ENCODE data around the gene IMMP2L.

Gene IMMP2L

DNA sequence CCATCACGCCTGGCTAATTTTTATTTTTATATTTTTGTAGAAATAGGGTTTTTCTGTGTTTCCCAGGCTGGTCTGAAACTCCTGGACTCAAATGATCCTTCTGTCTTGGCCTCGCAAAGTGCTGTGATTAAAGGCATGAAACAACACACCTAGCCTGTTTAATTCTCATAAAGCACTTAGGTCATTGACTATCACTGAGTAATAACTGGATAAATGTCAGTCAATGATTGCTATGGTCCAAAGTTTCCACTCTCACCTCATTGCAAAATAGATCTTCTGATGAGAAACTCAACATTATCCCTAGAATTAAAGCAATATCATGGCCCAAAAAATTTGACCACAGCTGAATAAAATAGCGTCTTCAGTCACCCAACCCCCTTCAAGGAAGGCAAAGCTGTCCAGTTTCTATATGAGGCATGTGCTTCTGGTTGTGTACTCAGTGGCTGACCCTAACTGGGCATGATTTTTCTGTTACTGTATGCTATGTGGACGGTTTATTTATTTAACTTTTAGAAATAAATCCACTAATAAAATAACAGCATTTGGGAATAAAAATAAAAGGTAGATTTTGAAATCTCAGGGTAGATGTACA lies 557.9 kb downstream of the IMMP2L start:
- no peak for DNase-seq (ENCODE audit: low read depth, low spot score)

DNA sequence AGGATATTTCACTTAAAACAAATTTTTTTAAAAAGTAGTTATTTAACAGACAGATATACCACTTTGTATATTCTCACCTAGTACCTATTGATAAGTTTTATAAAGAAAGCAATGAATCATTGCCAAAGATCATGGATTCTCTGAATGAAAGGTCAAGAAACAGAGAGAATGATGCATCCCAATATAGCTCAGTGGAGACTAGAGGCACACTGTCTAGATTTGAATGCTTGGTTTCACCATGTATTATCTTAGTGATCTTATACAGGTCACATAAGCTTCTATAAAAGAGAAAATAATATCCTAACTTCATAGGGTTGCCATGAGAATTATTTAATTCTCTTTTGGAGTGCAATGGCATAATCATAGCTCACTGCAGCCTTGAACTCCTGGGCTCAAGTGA lies 558.4 kb downstream of the IMMP2L start:
- DNase-seq (ENCODE audit: low read depth, low spot score), result no peak

DNA sequence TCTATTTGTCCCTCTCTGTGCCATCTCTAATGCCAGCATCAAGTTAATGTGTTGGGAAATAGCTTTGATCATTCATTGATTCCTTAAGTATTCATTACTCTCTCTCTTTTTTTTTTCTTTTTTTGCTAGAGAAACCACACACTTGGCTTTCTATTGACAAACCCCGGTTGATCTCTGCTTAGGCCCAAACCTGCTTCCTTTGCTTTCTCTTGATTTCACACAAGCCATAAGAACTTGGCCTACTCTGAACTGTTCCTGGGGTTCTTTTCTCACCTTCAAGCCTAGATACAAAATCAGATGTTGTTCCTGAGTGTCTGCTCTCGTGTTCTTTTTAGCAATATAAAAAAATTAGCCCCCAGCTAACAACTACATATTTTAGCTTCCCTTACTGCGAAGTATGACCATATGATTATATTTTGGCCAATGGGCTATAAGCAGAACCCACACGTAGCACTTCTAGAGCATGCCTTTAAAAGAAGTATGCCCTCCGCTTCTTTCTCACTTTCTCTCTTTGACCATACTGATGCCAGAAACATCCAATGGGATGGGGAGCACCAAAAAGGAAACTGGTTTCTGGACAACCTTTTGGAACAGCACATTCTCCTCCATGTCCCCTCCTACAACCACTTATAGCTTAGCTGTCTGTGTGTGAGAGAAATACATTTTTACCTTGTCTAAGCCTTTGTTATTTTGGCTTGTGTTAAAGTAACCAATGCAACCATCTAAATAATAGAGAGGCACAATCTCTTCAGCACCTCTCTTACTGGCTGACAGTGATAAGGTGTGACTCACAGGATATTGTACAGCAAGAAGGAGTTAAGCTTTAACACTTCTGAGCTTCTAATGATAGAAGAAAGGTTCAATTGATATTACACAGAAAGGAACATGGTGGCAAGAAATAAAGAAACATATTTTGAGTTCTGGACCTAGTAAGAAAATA lies 568.0 kb downstream of the IMMP2L start:
- DNase-seq (ENCODE audit: low read depth, low spot score), result no peak

DNA sequence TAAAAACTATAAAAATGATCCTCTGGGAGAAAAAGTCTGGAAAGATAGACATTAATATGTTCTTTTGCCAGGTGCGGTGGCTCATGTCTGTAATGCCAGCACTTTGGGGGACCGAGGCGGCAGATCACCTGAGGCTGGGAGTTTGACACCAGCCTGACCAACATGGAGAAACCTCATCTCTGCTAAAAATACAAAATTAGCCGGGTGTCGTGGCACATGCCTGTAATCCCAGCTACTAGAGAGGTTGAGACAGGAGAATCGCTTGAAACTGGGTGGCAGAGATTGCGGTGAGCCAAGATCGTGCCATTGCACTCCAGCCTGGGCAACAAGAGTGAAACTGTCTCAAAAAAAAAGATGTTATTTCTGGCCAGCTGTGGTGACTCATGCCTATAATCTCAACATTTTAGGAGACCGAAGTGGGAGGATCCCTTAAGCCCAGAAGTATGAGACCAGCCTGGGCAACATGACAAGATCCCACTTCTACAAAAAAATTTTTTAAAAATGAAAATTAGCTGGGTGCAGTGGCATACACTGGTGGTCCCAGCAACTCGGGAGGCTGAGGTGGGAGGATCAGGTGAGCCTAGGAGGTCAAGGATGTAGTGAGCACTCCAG lies 573.3 kb downstream of the IMMP2L start:
- DNase-seq (ENCODE audit: low read depth, low spot score), result no peak

DNA sequence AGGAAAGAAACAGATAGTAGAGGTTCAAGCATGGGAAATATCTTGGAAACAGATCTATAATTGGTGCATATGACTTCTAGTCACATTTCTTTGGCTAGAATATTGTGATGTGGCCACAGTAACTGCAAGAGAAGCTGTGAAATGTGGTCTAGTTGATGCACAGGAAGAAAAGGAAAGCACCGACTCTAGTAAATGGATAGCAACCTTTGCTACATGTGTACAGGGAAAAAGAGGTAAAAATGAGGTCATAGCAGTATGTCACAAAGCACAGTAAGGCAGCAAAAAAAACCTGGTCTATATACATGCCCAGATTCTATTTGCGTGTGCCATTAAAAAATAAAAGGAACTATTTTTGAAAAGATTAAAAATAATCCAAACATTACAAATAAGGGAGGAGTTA lies 573.9 kb downstream of the IMMP2L start:
- DNase-seq (ENCODE audit: low read depth, low spot score), result no peak

DNA sequence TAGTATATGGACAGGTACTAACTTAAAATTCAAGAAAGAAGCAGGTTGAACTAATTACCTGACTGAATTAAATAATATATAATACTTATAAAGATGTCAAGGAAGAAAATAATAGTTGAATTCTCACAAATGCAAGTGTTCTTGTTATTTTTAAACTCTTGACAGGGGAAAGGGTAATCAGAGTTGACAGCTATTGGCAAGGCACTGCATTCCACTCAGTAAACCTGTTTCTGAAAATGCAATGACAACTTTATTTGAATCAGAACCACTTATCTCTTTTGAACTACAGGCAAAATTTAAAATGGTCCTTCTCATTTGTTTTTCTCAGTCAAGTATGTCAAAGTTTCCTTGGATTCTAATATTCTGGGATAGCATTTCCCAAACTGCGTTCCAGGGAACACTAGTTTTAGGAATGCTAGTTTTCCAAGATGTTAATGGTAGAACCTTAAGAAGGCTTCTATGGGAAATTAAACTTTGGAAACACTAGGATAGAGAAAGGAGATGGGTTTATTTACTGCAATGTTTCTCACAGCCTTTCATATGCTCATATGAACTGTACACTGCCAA lies 575.1 kb downstream of the IMMP2L start:
- DNase-seq (ENCODE audit: low read depth, low spot score), result no peak

DNA sequence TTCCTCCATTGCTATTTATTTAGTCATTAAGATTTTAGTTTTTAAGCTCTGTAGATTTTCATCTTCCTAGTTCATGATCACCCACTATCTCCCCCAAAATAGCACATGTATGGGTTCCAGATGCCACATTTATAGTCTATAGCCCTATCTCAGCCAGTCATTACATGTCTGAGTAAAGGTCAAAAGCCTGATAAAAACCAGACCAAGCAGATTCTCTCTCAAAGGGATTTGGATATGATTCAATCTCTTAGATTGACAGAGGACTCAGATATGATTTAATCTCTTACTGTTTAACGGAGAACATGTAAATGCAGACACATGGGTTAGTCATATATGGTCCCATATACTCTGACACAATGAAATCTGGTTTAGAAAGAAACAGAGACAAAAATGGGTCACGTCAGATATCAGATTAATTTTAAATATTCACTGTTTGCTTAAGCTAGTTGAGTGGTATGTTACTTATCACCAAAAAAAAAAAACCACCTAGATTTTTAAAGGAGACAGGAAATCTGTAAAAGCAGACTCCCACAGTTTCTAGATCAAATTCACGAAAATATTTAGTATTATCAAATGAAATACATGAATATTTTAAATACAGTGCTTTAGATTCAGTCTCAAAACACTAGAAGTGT lies 578.4 kb downstream of the IMMP2L start:
- no peak for DNase-seq (ENCODE audit: low read depth, low spot score)

DNA sequence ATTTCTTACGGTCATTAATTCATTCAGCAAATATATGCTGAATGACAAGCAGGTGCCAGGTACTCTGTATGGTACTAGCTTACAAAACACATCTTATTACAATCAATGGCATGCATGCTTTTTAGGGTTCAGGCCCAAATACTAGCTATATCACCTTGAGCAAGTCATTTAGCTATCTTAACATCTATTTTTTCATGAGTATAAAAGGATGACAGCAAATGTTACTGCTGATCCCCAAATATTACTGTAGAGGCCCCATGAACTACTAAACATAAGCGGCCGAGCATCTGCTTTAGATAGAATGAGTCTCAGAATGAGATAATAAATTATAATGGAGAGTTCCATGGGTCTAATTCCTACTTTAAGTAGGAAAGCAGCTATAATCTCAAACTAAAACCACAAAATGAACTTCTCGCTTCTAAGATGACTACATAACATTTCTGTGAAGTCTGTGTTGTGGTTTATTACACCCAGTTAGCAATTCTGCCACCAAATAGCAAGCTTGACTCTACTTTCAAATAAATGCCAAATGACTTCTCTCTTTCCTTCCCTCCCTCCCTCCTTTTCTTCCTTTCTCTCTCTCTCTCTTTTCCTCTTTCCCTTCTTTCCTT lies 585.1 kb downstream of the IMMP2L start:
- DNase-seq (ENCODE audit: low read depth, low spot score), result no peak

DNA sequence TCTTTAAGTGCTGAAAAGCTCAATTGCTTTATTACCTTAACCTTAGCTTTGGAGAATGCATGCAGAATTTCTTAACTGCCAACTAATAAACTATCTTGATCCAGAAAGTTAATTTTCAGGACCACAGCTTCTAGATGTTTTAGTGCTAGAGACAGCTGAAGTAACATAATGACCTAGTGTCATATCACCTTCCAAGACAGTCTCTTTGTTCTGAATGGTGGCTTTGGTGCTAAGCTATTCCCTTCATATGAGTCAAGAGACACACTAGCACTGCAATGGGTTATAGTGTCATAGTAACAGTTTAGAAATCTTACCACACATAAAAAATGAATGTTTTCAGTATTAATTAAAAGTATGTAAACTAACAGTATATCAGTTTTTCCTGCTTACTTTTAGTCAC lies 586.8 kb downstream of the IMMP2L start:
- DNase-seq (ENCODE audit: low read depth, low spot score), result no peak

DNA sequence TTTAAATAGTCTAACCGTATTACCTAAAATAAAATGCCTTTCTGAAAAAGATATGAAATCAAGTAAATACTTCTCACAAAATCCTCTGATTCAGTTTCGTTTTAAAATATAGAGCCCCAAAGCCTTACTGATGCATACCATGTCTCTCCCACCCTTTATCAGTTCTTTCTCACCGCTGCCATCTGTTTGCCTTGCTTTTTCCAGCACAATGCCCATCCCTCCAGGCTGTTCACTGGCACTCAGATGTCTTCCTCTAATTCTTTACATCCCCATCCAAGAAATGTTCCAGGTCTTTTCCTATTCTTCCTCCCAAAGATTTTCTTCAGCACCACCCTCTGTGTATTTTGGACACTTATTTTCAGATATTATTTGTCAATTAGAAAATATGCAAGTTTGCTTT lies 587.9 kb downstream of the IMMP2L start:
- no peak for DNase-seq (ENCODE audit: low read depth, low spot score)

DNA sequence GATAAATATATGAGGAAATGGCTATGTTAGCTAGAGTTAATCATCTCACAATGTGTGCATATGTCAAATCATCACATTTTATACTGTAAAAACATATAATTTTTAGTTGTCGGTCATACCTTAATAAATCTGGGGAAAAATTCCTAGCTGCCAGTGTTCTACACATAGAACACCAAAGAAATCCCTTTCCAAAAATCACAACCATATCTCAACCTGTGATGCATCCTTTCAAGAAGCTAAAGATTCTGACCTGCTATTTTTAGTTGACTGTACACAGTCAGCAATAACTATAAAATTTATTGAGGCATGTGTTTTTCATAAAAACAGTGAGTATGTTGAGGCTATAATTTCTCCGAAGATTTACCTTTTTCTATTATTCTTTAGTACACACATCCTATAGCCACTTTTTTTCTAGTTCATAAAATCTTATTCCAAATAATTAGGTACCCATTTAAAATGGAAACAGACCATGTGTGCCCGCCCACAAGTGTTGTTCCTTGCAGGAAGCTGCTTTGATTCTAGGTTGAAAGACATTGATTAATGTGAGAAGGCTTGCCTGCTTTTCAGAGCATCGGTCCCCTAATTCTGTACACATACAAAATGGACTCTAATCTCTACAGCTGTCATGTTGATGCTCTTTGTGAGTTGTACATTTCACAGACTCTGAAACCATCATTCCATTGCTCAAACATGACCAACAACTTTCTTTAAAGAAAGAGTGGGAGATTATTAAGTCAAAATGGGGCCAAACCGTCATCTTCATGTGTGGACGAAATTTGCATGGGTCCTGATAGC lies 588.9 kb downstream of the IMMP2L start:
- no peak for DNase-seq (ENCODE audit: low read depth, low spot score)

DNA sequence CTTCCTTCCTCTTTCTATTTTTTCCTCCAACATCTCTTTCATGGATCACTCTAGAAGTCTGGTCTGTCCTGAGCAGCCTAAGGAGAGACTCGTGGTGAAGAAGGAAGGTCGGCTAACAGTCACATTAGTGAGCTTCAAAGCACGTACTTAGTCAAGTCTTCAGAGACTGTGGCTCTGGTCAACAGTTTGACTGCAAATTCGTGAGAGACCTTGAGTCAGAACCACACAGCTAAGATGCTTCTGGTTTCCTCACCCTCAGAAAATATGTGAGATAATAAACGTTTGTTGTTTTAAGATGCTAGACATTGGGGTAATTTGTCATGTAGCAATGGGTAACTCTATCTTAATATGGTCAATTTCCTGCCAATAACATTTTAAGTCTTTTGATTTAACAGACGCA lies 597.5 kb downstream of the IMMP2L start:
- DNase-seq (ENCODE audit: low read depth, low spot score), result no peak

DNA sequence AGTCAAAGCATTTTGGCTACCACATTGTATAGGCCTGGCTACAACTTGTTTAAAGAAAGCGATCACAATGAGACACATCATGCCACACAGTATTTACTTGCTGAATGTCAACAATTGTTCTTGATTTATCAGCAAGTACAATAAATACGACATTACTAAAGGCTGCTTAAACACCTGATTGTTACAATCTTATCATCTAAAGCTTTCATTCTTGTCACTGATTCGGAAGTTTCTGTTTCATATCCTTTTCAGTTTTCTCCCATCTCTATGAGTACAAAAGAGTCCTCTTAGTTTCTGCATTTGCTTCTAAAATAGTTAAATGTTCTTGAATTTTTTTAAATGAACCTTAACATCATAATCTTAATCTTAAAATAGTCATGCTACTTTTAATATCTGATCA lies 599.5 kb downstream of the IMMP2L start:
- no peak for DNase-seq (ENCODE audit: low read depth, low spot score)

DNA sequence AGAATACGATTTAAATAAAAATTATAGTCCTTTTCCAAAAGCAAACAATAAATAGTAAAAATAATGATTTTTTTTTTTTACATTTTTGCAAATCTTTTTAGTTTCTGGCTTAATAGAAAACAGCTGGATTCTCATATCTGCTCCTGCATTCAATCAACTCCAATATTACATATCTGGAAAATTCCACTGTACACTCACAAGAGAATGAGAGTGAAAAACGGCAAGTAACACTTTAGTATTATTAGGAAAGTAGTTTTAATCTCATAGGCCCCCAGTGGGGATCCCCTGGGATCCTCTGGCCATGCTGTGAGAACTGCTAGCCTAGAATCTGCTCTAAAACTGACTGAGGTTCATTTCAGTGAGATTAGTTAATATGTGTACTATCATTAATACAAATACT lies 599.9 kb downstream of the IMMP2L start:
- no peak for DNase-seq (ENCODE audit: low read depth, low spot score)

DNA sequence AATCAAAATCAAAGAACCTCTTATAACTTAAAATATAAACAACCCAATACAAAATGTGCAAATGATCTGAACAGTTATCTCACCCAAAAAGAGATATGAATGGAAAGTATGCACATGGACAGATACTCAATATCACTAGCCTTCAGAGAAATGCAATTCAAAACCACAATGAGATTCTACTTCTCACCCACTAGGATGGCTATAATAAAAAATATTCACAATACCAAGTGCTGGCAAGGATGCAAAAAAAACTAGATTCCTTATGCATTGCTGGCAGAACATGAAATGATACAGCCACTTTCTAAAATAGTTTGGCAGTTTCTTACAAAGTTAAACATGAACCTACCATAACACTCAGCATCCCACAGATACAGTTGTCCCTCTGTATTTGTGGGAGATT lies 601.5 kb downstream of the IMMP2L start:
- DNase-seq (ENCODE audit: low read depth, low spot score), result no peak

DNA sequence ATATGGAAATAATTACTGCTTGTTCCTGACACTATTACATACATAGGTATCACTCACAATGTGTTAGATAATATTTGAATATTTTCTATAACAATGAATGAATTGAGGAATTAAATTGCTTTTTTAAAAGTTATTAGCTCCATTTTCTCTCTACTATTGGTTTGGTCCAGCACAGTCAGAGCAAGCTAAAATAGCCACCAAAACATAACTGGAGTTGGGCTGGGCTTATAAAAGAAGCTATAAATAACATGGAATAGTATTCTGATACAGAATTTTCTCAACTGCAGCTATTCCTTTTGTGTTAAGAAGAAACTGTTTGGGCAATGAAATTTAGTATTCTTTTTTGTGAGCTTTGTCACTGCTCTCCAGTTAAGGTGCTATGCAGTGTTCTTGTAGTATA lies 614.0 kb downstream of the IMMP2L start:
- no peak for DNase-seq (ENCODE audit: low read depth, low spot score)

DNA sequence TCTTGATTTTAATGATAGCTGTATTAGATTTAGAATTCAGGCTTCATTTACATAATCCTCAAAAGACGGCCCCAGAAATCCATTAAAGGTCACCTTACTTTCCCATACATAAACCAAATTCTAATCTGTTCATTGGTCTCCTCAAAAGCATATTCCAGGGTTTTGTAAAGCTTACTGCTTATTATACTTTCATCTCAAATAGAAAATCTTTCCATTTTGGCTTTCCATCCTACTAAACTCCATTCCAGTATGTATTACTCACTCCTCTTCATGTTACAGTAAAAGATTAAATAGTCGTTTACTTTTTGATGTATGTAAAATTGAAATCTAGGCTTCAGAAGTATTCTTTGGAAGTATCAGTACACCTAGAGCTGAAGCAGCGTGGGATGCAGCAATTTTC lies 614.9 kb downstream of the IMMP2L start:
- no peak for DNase-seq (ENCODE audit: low read depth, low spot score)

DNA sequence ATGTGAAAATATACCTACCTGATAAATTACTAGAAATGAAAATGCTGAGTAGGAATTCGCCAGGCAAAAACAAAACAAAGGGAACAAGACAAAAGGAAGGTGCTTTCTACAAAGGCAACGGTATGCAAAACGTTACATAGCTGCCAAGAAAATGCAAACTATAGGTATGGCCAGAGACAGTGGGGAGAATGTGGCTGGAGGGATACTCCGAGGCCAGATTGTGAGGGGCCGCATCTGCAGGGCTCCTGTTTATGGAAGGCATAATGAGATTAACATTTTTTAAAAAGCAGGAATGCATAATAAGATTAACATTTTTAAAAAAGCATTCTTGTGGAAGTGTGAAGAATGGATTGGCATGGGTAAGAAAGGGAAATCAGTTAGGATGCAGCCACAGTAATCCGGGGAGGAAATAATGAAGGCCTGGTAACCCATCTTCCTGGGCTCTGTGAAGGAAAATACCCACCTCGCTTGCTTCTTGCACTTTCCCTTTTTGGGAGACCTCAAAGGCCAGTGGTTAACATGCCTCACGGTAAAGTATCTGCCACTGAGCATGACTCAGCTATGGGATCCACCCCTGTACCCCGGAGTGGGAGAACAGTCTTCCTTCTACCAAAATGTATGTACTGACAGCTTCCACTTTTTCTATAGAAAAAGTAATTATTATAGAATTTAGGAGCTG lies 617.2 kb downstream of the IMMP2L start:
- DNase-seq (ENCODE audit: low read depth, low spot score), result no peak

DNA sequence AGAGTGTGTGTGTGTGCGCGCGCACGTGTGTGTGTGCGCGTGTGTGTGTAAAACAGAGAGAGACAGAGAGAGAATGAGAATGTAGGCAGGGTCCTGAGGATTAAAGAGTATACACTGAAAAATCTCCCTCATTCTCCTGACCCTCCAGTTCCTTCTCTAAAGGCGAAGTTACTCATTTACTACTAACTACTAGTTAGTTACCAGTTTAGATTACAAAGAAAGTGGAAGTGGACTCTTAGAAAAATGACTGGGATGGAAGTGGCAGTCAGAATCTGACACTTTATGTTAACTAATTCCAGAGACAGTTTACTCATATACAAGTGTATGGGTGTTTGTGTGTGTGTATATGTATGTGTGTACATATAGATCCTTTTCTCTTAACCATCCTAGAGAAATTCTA lies 617.8 kb downstream of the IMMP2L start:
- no peak for DNase-seq (ENCODE audit: low read depth, low spot score)

DNA sequence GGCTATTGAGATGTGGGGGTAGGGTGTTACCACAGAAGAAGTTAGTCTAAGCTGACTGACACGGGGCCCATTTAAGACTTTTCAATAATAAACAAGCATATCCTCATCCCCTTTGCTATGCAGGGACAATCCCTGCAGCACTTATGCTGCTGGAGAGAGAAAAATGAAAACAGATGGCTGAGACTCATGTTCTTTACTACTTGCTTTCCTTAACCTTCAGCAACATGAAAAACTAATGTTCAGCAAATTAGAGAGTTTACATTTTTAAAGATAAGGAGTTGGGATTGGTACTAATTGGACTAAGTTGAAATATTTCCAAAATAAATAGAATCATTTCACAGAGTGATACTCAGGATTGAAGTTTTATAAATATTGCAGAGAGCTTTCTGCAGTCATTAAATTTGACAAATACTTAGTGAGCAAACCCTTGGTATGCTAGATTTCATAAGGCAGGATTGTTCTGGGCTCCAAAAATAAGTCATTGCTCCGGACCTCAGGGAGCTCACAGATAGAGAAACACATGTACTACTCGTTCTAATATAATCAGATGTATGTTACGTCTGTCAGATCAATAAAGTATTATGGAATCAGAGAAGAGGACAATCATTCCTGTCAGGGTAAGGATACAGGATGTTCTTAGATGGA lies 618.5 kb downstream of the IMMP2L start:
- no peak for DNase-seq (ENCODE audit: low read depth, low spot score)
